HCT116 (cell line): ENCODE results near the gene GRIK3.

Experiments used
- EZH2 ChIP-seq: fragments of 200-600 bp; sonication (generic); IDR thresholded peaks from 2 replicates; pipeline ENCODE4 v1.6.1; 2017; ENCODE audit warnings: antibody characterized with exemption, mixed run types
- EZH2phosphoT487 ChIP-seq: fragments of 200-600 bp; IDR thresholded peaks from 2 replicates; pipeline ENCODE4 v1.6.1; 2018; ENCODE audit warnings: antibody characterized with exemption, borderline replicate concordance
- JUND ChIP-seq: IDR thresholded peaks from 2 replicates; pipeline ENCODE4 v1.6.1; 2012
- POLR2A ChIP-seq: IDR thresholded peaks from 2 replicates; pipeline ENCODE4 v1.7.0; 2011; ENCODE audit warnings: borderline replicate concordance; ENCODE audit not compliant: insufficient read depth, insufficient read length; ENCODE audit errors: extremely low read depth
- SRF ChIP-seq: IDR thresholded peaks from 2 replicates; pipeline ENCODE4 v1.6.1; 2012; ENCODE audit warnings: low read depth
- TF ChIP-seq, protein P1 (sequence below), 3 experiments: fragments of 200-600 bp in 1 of 3; sonication (generic) in 1 of 3; IDR thresholded peaks in 2 of 3; conservative IDR thresholded peaks in 1 of 3; 2 replicates each; pipeline ENCODE4 v1.5.1; 2012 to 2017; ENCODE audit warnings: low read depth in 2 of 3, low read length in 2 of 3, antibody characterized with exemption in 1 of 3, borderline replicate concordance in 1 of 3, control low read depth in 1 of 3, mild to moderate bottlenecking in 1 of 3, mixed read lengths in 1 of 3, mixed run types in 1 of 3, moderate library complexity in 1 of 3; ENCODE audit not compliant: insufficient read depth in 1 of 3
- TF ChIP-seq, protein P2 (sequence below): IDR thresholded peaks from 2 replicates; pipeline ENCODE4 v1.6.1; 2012; ENCODE audit warnings: low read depth
- TF ChIP-seq, protein P3 (sequence below): IDR thresholded peaks from 2 replicates; pipeline ENCODE4 v1.6.1; 2012
- TF ChIP-seq, protein P4 (sequence below): IDR thresholded peaks from 2 replicates; pipeline ENCODE4 v1.6.1; 2012

DNA sequence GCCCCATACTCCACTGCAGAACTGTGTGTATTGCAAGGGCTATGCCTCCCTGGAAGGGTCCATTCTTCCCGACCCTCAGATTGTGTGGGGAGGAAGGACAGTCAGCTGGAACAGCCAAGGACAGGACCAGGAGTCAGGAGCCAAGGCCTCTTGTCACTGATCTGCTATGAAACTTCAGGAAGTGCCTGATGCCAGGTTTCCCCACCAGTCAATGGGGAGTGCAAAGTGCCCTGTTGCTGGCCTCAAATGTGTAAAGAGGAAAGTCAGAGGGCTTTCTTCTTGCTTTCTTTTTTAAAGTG lies 168.8 kb downstream of the GRIK3 start:
- TF ChIP-seq, protein P1, sequence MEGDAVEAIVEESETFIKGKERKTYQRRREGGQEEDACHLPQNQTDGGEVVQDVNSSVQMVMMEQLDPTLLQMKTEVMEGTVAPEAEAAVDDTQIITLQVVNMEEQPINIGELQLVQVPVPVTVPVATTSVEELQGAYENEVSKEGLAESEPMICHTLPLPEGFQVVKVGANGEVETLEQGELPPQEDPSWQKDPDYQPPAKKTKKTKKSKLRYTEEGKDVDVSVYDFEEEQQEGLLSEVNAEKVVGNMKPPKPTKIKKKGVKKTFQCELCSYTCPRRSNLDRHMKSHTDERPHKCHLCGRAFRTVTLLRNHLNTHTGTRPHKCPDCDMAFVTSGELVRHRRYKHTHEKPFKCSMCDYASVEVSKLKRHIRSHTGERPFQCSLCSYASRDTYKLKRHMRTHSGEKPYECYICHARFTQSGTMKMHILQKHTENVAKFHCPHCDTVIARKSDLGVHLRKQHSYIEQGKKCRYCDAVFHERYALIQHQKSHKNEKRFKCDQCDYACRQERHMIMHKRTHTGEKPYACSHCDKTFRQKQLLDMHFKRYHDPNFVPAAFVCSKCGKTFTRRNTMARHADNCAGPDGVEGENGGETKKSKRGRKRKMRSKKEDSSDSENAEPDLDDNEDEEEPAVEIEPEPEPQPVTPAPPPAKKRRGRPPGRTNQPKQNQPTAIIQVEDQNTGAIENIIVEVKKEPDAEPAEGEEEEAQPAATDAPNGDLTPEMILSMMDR (IDR thresholded peaks at IDR 0.05 in 2 of 3, conservative IDR thresholded peaks at IDR 0.05 in 1 of 3; ENCODE audit: borderline replicate concordance in 1 of 3, insufficient read depth in 1 of 3, low read depth in 2 of 3, low read length in 2 of 3), result no peak
- no peak for TF ChIP-seq JUND
- TF ChIP-seq SRF, result no peak
- no peak for TF ChIP-seq EZH2
- TF ChIP-seq EZH2phosphoT487, result no peak
- TF ChIP-seq, protein P2, sequence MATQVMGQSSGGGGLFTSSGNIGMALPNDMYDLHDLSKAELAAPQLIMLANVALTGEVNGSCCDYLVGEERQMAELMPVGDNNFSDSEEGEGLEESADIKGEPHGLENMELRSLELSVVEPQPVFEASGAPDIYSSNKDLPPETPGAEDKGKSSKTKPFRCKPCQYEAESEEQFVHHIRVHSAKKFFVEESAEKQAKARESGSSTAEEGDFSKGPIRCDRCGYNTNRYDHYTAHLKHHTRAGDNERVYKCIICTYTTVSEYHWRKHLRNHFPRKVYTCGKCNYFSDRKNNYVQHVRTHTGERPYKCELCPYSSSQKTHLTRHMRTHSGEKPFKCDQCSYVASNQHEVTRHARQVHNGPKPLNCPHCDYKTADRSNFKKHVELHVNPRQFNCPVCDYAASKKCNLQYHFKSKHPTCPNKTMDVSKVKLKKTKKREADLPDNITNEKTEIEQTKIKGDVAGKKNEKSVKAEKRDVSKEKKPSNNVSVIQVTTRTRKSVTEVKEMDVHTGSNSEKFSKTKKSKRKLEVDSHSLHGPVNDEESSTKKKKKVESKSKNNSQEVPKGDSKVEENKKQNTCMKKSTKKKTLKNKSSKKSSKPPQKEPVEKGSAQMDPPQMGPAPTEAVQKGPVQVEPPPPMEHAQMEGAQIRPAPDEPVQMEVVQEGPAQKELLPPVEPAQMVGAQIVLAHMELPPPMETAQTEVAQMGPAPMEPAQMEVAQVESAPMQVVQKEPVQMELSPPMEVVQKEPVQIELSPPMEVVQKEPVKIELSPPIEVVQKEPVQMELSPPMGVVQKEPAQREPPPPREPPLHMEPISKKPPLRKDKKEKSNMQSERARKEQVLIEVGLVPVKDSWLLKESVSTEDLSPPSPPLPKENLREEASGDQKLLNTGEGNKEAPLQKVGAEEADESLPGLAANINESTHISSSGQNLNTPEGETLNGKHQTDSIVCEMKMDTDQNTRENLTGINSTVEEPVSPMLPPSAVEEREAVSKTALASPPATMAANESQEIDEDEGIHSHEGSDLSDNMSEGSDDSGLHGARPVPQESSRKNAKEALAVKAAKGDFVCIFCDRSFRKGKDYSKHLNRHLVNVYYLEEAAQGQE, result no peak
- TF ChIP-seq, protein P3, sequence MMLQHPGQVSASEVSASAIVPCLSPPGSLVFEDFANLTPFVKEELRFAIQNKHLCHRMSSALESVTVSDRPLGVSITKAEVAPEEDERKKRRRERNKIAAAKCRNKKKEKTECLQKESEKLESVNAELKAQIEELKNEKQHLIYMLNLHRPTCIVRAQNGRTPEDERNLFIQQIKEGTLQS, result no peak
- no peak for TF ChIP-seq POLR2A
- TF ChIP-seq, protein P4, sequence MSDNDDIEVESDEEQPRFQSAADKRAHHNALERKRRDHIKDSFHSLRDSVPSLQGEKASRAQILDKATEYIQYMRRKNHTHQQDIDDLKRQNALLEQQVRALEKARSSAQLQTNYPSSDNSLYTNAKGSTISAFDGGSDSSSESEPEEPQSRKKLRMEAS, result no peak
